ENCODE results near the gene RELN.
A peak's percentile ranks its signal among the peaks of the same experiment; 100 is the strongest.

RELN gene

DNA sequence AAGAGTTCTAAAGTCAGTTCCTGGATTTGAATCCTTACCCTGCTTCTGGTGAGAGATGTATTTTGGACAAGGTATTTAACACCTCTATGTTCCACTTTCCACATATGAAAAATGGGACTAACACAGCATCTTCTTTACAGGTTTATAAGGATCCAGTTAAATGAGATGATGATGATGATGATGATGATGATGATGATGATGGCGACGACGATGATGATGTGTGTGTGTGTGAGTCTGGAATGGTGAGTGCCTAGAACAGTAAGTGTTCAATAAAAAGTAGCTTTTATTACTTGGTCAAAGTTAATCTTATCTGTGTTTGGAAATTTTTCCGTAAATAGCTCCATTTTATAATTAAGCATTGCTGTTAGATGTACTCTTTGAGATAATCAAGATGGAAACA is 295.2 kb downstream of the RELN start:
- H3K36me3 ChIP-seq (ENCODE audit: control insufficient read depth in 2 of 2, insufficient read depth in 1 of 2, low read length in 2 of 2): no peaks in the 10 kb centered on the region
- no peak for TF ChIP-seq ZNF580 (tag by site-specific recombination; IDR thresholded peaks at IDR 0.05)
- TF ChIP-seq, protein P1, sequence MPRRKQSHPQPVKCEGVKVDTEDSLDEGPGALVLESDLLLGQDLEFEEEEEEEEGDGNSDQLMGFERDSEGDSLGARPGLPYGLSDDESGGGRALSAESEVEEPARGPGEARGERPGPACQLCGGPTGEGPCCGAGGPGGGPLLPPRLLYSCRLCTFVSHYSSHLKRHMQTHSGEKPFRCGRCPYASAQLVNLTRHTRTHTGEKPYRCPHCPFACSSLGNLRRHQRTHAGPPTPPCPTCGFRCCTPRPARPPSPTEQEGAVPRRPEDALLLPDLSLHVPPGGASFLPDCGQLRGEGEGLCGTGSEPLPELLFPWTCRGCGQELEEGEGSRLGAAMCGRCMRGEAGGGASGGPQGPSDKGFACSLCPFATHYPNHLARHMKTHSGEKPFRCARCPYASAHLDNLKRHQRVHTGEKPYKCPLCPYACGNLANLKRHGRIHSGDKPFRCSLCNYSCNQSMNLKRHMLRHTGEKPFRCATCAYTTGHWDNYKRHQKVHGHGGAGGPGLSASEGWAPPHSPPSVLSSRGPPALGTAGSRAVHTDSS (tag by site-specific recombination; IDR thresholded peaks at IDR 0.05): peak; percentile 76
- POLR2A ChIA-PET: no interaction called here
- H3K4me3 ChIP-seq (ENCODE audit: low read depth, low read length): no peak overlapping the region
- H3K9me3 ChIP-seq (ENCODE audit: control insufficient read depth, insufficient read depth, low read depth, low read length): no peaks in the 10 kb centered on the region
- H3K27ac ChIP-seq (ENCODE audit: extremely low read depth, low read depth, low read length): no peak overlapping the region
- H3K4me1 ChIP-seq (ENCODE audit: control insufficient read depth, insufficient read depth, low read length): no peaks in the 10 kb centered on the region
- CTCF ChIA-PET: interaction anchor here (0.7 kb wide), 1 partner anchor 9 kb away, joined by 3 read pairs; no protein-coding TSS in a partner anchor

DNA sequence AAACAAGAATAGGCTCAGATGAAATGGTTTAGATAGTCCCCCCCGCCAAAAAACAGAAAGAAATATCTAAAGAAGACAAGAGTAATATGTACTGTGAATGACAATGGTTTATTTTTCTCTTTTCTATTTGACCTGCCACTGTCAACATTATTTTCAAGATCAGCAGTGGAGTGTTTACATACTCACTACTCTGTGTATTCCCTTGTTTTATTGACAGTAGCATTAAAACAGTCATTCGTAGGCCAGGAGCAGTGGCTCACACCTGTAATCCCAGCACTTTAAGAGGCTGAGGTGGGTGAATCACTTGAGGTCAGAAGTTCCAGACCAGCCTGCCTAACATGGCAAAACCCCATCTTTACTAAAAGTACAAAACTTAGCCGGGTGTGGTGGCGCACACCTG is 298.2 kb downstream of the RELN start:
- Histone ChIP-seq H3K4me1 (ENCODE audit: control insufficient read depth, insufficient read depth, low read length) (no peaks in the 10 kb centered on the region), H3K27ac (ENCODE audit: extremely low read depth, low read depth, low read length) (no peak overlapping the region), H3K36me3 (ENCODE audit: control insufficient read depth in 2 of 2, insufficient read depth in 1 of 2, low read length in 2 of 2) (no peaks in the 10 kb centered on the region), H3K4me3 (ENCODE audit: low read depth, low read length) (no peak overlapping the region), H3K9me3 (ENCODE audit: control insufficient read depth, insufficient read depth, low read depth, low read length) (no peaks in the 10 kb centered on the region)
- ChIA-PET POLR2A (no interaction called here), CTCF (no interaction called here)
- TF ChIP-seq BCL11A (tag by site-specific recombination; IDR thresholded peaks at IDR 0.05; ENCODE audit: low read depth) (no peak), ZBTB10 (tag by site-specific recombination; IDR thresholded peaks at IDR 0.05) (no peak), ZBTB20 (tag by site-specific recombination; IDR thresholded peaks at IDR 0.05) (no peak), REPIN1 (tag by site-specific recombination; IDR thresholded peaks at IDR 0.05; ENCODE audit: low read depth) (no peak), REST (tag by site-specific recombination; IDR thresholded peaks at IDR 0.05) (no peak), ZNF701 (tag by site-specific recombination; IDR thresholded peaks at IDR 0.05) (no peak), GFI1B (tag by site-specific recombination; IDR thresholded peaks at IDR 0.05) (no peak), ZNF202 (tag by site-specific recombination; IDR thresholded peaks at IDR 0.05; ENCODE audit: borderline replicate concordance) (no peak), ZNF660 (tag by site-specific recombination; IDR thresholded peaks at IDR 0.05) (no peak), ZNF174 (tag by site-specific recombination; IDR thresholded peaks at IDR 0.05) (no peak), ZNF768 (tag by site-specific recombination; IDR thresholded peaks at IDR 0.05) (no peak), ZNF518A (tag by site-specific recombination; conservative IDR thresholded peaks at IDR 0.05; ENCODE audit: low read depth) (no peak), BCL11B (tag by site-specific recombination; IDR thresholded peaks at IDR 0.05; ENCODE audit: low read depth) (no peak), ZBTB11 (tag by site-specific recombination; conservative IDR thresholded peaks at IDR 0.05; ENCODE audit: low read depth) (no peak), SCRT2 (tag by site-specific recombination; IDR thresholded peaks at IDR 0.05) (no peak), ZNF423 (tag by site-specific recombination; IDR thresholded peaks at IDR 0.05) (no peak)

Data from HEK293 (cell line).